ENCODE data around the gene XRCC2.
"Not testable (repeated sequence)": the region's sequence is repeated elsewhere in the genome, so short reads cannot be mapped to it uniquely, and the experiment has no call there.

XRCC2 gene

GRCh38 chr7:152663931-152664330 lies 12.0 kb downstream of the XRCC2 start:
- no peak for DNase-seq

DNA sequence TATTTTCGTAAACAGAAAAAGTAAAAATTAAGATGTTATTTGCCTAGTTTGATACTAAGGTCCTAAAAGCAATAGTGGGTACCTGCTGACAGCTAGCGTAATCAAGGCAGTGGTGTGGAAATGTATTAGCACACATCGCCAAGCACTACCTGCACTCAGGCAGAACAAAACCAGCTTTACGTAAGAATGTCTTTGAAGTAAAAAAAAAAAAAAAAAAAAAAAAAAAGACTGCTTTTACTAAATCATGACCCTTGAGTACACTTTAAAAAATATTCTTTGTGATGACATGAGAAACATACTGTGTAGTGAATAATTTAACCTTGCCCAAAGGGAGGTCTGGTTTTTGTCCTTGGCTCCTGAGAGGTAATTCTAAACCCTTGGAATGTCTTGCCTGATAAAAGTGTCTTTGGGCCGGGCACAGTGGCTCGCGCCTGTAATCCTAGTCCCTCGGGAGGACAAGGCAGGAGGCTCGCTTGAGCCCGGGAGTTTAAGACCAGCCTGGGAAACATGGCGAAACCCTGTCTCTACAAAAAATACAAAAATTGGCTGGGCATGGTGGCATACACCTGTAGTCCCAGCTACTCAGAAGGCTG lies 12.7 kb downstream of the XRCC2 start:
- DNase-seq = no peak

DNA sequence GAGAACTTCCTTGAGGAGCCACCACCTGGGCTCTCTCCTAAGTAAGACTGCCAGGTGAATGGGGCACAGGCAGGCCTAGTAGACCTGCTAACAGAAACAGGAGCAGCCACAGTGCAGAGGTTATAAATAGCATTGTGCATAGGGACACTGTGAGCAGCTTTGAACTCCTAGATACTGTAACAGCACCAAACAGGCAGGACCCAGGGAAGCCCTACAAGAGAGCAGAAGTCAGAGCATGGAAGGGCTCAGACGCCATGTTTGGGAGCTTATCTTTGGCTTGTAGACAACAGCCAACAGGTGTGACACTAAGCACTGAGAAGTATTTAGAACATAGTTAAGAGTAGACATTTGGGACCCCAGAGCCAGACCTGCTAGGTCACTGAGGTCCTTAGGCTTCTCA lies 14.5 kb downstream of the XRCC2 start:
- no peak for DNase-seq

DNA sequence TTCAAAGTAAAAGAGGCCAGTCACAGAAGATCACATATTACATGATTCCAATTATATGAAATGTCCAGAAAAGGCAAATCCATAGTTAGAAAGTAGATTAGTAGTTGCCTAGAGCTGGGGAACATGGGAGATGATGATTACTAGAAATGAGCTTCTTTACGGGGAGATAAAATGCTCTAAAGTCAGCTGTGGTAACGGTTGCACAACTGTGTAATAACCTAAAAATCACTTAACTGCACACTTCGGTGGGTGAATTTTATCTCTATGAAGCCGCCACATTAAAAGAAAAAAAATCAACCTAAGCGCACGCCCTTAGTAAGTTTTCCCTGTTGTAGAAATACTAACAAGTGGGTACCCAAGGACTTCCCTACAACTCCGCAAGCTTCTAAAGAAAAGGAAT lies 15.9 kb downstream of the XRCC2 start:
- no peak for DNase-seq

- DNase-seq = no peak
Measured at GRCh38 chr7:152654971-152655370, 21.0 kb downstream of the XRCC2 start.

- no peak for DNase-seq
Measured at GRCh38 chr7:152649220-152649619, 26.7 kb downstream of the XRCC2 start.

GRCh38 chr7:152647009-152647408 lies 28.9 kb downstream of the XRCC2 start:
- no peak for DNase-seq

DNA sequence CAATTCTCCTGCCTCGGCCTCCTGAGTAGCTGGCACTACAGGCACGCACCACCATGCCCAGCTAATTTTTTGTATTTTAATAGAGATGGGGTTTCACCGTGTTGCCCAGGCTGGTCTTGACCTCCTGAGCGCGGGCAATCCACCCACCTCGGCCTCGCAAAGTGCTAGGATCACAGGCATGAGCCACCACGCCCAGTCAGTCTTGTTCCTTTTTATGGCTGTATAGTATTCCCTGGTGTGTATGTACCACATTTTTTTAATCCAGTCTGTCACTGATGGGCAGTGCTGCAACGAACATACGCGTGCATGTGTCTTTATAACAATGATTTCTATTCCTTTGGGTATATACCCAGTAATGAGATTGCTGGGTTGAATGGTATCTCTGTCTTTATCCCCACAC lies 29.4 kb downstream of the XRCC2 start:
- DNase-seq = not testable (repeated sequence)

DNA sequence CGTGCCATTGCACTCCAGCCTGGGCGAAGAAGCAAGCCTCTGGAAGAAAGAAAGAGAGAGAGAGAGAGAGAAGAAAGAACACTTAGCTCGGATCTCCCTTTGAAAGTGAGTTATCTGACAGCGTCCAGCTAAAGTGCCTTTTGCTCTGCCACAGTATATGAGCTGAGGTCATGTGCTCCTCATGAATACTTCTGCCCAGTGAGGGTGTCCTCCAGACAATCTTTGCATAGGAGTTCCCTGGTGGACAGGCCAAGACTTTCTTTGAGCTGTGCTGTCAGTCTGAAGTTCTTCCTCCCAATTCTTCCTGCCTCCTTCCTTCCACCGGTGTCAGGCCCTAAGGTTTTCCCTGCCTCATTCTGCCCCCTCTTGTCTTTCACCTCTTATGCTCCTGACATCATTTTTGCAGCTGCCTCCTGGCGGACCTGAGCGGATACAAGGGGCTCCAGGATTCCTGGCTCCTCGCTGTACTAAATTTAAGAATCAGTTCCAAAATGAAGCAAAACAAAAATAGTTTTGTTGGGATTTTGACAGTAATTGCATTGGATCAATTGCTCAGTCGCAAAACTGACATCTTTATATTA lies 31.9 kb downstream of the XRCC2 start:
- DNase-seq = no peak

DNA sequence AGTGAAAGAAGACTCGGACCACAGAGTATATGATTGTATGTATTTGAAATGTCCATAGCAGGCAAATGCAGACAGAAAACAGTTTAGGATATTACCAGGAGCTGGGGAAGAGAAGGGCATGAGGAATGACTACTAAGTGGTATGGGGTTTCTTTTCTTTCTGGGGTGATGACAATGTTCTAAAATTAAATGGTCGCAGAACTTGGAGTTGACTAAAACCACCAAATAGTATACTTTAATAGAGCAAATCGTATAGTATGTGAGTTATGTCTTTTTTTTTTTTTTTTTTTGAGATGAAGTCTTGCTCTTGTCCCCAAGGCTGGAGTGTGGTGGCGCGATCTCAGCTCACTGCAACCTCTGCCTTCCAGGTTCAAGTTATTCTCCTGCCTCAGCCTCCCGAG lies 34.6 kb downstream of the XRCC2 start:
- DNase-seq = no peak

- no peak for DNase-seq
Measured at GRCh38 chr7:152640829-152641228, 35.1 kb downstream of the XRCC2 start.

GRCh38 chr7:152637920-152638580 lies 37.9 kb downstream of the XRCC2 start:
- no peak for DNase-seq

DNA sequence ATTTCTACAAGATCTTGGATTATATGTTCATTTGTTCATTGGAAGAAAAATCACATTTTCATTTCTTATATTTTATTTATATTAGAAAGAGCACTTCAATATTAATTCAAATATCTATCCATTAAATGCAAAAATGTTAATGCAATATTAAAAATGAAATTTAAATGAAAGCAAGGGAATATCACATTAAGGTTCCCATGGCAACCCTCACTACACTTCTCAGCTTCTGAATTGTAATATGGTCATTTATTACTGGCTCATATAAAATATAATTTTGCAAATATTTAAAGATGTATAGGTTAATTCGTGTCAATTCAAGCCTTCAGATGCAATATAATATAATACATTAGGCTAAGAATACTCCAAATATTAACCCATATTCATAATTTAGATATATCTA lies 38.8 kb downstream of the XRCC2 start:
- no peak for DNase-seq

DNA sequence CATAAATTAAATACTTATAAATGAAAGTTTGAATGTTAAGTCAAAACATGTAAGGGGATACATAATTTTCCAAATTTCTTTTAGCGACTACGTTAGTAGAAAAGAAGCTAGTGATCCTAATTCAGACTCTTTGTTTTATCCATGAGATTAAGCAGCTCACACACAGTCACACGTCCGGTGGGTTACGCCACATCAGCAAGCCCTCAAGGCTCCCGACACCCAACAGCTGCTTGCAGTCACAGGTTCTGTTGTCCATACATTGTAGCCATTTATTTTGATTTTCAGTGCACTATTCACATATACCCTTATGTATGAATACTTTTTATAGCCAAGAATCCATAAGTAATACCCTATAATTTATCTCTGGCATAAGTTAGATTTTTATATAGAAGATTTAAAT lies 39.5 kb downstream of the XRCC2 start:
- no peak for DNase-seq

DNA sequence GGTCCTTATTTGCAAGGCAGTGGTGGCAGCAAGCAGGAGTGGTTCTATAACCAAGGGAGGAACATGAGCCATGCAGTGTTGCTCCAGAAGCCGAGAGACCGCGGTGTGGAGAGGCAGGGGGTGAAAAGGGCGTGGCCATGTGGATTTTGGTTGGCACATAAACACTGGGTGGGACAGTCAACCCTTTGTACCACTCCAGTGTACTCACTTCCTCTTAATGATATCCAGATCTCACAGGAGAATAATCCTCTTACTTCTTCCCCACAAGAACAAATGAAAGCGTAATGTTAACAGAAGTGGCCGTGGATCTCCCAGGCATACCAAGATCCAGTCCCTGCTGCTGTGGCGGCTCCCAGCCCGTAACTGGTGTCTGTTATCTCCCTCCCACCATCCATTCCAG lies 42.4 kb downstream of the XRCC2 start:
- DNase-seq = no peak

GRCh38 chr7:152633072-152633471 lies 42.9 kb downstream of the XRCC2 start:
- no peak for DNase-seq

DNA sequence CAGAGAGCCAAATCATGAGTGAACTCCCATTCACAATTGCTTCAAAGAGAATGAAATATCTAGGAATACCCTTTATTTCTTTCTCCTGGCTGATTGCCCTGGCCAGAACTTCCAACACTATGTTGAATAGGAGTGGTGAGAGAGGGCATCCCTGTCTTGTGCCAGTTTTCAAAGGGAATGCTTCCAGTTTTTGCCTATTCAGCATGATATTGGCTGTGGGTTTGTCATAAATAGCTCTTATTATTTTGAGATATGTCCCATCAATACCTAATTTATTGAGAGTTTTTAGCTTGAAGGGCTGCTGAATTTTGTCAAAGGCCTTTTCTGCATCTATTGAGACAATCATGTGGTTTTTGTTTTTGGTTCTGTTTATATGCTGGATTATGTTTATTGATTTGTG lies 47.2 kb downstream of the XRCC2 start:
- not testable (repeated sequence) for DNase-seq

- DNase-seq = no peak
Measured at GRCh38 chr7:152624228-152624627, 51.7 kb downstream of the XRCC2 start.

- no peak for DNase-seq
Measured at GRCh38 chr7:152621426-152621825, 54.5 kb downstream of the XRCC2 start.

DNA sequence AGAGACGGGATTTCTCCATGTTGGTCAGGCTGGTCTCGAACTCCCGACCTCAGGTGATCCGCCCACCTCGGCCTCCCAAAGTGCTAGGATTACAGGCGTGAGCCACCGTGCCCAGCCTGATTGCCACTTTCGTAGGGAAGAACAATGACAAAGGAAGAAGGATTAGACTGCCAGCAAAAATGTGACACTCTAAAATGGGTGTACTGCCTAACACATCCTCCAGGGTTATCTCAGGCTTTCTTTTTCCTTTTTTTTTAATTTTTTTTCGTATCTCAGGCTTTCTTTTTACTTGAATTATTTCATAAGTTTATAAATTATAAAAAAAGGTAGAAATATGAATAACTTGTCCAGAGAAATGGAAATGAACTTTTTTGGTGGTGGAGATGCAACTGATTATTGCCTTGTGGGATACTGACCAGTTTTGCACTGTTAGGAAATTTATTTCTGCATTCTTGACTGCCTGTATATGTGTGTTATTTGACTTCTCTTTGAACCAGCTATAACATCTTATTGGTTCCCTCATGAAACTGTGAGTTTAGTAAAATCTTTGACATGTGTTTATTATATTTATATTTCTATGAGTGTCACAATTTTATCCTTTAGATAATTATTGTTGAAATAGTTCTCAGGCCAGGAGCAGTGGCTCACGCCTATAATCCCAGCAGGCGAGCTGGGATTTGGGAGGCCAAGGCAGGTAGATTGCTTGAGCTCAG lies 56.8 kb downstream of the XRCC2 start:
- DNase-seq = no peak

GRCh38 chr7:152618427-152618826 lies 57.5 kb downstream of the XRCC2 start:
- DNase-seq = no peak

- no peak for DNase-seq
Measured at GRCh38 chr7:152617056-152617455, 58.9 kb downstream of the XRCC2 start.

DNA sequence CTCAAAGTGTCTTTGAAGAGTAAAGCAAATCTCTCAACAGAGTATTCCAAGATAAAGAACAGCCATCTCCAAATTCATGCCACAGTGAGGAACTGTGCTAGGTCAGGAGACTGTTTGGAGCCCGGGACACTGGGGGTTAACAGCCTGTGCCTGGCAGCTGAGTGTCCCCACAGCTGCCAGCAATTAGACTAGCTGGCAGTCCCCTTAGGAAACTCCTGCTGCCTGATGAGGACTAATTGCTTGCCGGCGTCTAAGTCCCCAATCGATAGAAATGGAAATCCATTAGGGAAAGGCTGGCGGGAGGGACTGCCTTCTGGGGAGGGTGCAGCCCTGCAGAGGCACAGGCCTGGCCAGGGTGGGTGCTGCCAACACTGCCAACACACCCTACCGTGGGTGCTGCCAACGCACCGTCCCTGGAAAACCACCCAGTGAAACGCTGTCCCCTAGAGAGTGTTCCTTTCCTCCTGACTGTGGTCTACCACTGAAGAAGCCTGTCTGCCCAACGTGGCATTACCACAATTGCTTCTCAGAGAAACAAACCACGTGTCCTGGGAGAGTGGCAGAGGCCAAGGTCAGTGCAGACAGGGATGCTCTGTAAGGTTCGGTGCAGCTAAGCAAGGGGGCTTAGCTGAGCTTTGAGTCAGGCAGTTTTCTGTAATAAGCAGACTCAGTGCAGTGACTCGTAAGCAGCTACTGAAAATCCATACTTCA lies 60.8 kb downstream of the XRCC2 start:
- no peak for DNase-seq
